RWPE1 (cell line): Measurements from ENCODE around the gene SEMA3E.

Source experiments
- CTCF ChIA-PET: fragments of 350-600 bp; sonication (Branson Sonifier 250); formaldehyde crosslinking; extraction: SDS; loops from one replicate; lab custom pipeline; 2021; lab: Yijun Ruan, JAX
- POLR2A ChIA-PET: fragments of 400-600 bp; formaldehyde crosslinking; extraction: SDS; loops from one replicate; lab custom pipeline; 2020; ENCODE audit warnings: antibody characterized with exemption; ENCODE audit not compliant: low non-redundant PET; lab: Yijun Ruan, JAX
- DNase-seq: peaks from one replicate; pipeline ENCODE4 v3.0.0; 2012; ENCODE audit warnings: low spot score
- H3K27ac ChIP-seq: fragments of 450-650 bp; 2 replicates; pipeline ENCODE4 v1.5.1; 2017
- CTCF ChIP-seq: fragments of 450-650 bp; conservative IDR thresholded peaks from 2 replicates; pipeline ENCODE4 v1.5.1; 2017; ENCODE audit warnings: low read depth, mild to moderate bottlenecking

SEMA3E gene

GRCh38 chr7:83492802-83493201 lies 156.1 kb downstream of the SEMA3E start:
- CTCF ChIA-PET, result no interaction called here
- no peak overlapping the region for H3K27ac ChIP-seq
- DNase-seq, result no peak
- POLR2A ChIA-PET, result no interaction called here
- TF ChIP-seq CTCF, result no peak

GRCh38 chr7:83487801-83488200 lies 161.1 kb downstream of the SEMA3E start:
- TF ChIP-seq CTCF, result no peak
- CTCF ChIA-PET, result no interaction called here
- POLR2A ChIA-PET, result no interaction called here
- DNase-seq, result no peak
- H3K27ac ChIP-seq, result no peak overlapping the region

- CTCF ChIA-PET, result no interaction called here
- DNase-seq, result no peak
- POLR2A ChIA-PET, result no interaction called here
These were observed 162.0 kb downstream of the SEMA3E start for GRCh38 chr7:83486957-83487356.

GRCh38 chr7:83486536-83486935 lies 162.4 kb downstream of the SEMA3E start:
- TF ChIP-seq CTCF, result no peak
- CTCF ChIA-PET, result interaction anchor here (0.5 to 0.7 kb wide), 2 partner anchors 11 to 1699 kb away, joined by 3 to 7 read pairs; no protein-coding TSS in a partner anchor
- peak; percentile 41 for DNase-seq
- POLR2A ChIA-PET, result no interaction called here
- H3K27ac ChIP-seq, result no peak overlapping the region

More at GRCh38 chr7:83486957-83487356, 162.0 kb downstream of the SEMA3E start:
- no peak overlapping the region for H3K27ac ChIP-seq
- no peak for TF ChIP-seq CTCF

- CTCF ChIA-PET, result interaction anchor here (0.6 to 1.3 kb wide), 2 partner anchors 9 to 24 kb away, joined by 3 to 5 read pairs; no protein-coding TSS in a partner anchor
- no peak overlapping the region for H3K27ac ChIP-seq
- POLR2A ChIA-PET, result no interaction called here
These were observed 164.1 kb downstream of the SEMA3E start for GRCh38 chr7:83484826-83485225.

GRCh38 chr7:83484266-83484665 lies 164.7 kb downstream of the SEMA3E start:
- POLR2A ChIA-PET, result no interaction called here
- CTCF ChIA-PET, result interaction anchor here (0.6 to 1.3 kb wide), 3 partner anchors 9 to 112 kb away, joined by 3 to 5 read pairs (median 3); no protein-coding TSS in a partner anchor
- TF ChIP-seq CTCF, result no peak
- DNase-seq, result no peak
- no peak overlapping the region for H3K27ac ChIP-seq

More at GRCh38 chr7:83484826-83485225, 164.1 kb downstream of the SEMA3E start:
- no peak for DNase-seq
- TF ChIP-seq CTCF, result no peak

- ChIA-PET POLR2A (no interaction called here), CTCF (no interaction called here)
- TF ChIP-seq CTCF, result no peak
- DNase-seq, result no peak
- H3K27ac ChIP-seq, result no peak overlapping the region
These were observed 170.3 kb downstream of the SEMA3E start for GRCh38 chr7:83478616-83479015.
